Activated CD4-positive, CD25-positive, alpha-beta regulatory T cell treated with anti-CD3 and anti-CD28 coated beads, Interleukin-2, amount 50 U/mL, for 16 hours (primary cell): ENCODE measurements around the gene IQCC.
A peak's percentile ranks its signal among the peaks of the same experiment; 100 is the strongest.

Experiments used
- DNase-seq: peaks from one replicate; pipeline ENCODE4 v3.0.0-alpha.2; 2020; ENCODE audit warnings: low read depth, low spot score

Gene IQCC

DNA sequence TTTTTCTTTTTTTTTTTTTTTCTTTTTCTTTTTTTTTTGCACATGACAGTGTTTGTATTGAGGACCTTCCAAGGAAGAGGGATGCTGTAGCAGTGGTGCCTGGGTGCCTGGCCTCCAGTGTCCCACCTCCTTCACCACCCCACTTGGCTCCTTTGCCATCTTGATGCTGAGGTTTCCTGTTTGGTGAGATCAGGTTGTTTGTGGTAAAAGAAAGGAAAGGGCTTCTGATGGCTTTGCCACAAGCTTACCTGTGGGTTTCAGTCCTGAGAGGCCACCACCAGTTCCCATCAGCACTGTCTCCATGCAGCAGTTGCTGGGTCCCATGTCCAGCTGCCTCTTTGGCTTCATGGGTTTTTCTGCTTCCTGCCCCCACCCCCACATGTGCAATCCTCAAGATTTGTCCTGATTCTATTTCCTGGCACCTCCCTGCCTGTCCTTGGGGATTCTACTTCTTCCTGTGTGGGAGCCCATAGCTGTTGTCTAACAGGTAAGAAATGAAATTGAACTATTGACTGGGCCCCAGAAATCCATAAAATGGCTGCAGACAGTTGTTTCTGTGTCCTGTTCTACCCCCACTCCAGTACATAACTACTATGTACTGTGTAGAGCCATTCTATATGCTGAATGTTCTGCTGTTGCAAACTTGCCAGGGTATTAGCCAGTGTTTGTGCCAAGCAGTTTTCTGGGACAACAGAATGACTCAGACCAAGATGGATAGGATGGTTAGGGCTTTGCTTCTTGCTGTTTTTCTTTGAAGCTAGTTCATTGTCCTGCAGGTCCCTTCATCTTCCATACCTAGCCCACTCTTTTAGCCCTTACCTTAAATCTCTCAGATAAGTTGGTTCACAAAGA is 9.3 kb upstream of the IQCC start:
- DNase-seq = no peak

- DNase-seq = no peak
Measured at GRCh38 chr1:32197074-32197473, 8.4 kb upstream of the IQCC start.

DNA sequence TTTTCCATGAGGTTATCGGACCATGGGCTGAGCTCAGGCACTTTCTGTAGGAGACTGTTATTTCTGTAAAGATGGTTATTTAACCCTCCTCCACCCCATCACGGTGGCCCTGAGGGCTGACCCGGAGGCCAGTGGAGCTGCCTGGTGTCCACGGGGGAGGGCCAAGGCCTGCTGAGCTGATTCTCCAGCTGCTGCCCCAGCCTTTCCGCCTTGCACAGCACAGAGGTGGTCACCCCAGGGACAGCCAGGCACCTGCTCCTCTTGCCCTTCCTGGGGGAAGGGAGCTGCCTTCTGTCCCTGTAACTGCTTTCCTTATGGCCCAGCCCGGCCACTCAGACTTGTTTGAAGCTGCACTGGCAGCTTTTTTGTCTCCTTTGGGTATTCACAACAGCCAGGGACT is 7.6 kb upstream of the IQCC start:
- DNase-seq = no peak

DNA sequence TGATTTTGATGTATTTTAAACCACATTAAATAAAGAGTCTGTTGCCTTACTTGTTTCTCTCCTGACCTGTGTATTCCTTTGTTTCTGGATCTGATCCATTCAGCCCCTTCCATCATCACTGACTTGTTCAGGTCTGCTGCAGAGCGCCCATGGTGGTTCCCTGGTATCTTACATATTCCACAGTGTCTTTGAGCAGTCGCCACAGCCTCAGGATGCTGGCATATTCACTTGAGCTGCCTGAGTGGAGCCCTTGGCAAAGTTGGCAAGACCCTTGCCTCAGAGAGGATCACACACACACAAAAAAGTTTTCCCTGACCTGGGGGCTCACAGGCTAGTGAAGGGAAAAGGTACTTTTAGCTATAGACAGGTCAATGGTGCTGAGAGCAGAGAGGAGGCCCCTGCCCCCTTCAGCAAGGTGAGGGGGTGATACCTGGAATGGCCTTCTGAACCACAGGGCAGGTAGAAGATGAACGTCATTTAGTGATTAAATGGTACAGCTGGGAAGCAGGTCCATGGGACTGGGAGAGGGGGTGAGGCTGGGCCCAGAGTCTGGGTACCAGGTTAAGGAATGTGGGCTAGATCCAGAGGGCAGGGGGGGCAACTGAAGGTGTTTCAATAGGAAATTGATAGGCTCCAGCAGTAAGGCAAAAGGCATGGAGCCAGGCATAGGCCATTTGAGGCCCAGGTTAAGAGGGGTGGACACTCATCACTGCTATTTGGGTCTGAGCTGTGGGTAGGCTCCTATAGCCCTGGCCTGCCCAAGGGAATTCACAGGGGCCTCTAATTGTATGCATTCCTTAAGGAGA is 7.0 kb upstream of the IQCC start:
- no peak for DNase-seq

- DNase-seq = no peak
Measured at GRCh38 chr1:32199043-32199716, 6.3 kb upstream of the IQCC start.

DNA sequence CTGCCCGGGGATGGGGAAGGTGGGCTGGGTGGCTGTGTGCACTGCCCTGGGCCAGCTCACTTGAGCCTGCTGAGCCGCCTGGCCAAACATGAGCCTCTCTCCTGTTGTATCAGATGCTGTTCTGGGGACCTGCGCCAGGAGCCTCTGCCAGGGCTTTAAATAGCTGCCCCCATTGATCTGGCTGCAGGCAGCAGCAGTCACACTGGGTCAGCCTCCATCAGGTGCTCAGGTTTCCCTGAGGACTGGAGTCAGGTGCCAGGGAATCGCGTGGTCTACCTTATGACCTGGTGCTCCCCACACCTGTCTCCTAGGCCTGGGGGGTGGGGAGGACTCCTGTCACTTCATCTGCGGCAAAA is 5.8 kb upstream of the IQCC start:
- no peak for DNase-seq

DNA sequence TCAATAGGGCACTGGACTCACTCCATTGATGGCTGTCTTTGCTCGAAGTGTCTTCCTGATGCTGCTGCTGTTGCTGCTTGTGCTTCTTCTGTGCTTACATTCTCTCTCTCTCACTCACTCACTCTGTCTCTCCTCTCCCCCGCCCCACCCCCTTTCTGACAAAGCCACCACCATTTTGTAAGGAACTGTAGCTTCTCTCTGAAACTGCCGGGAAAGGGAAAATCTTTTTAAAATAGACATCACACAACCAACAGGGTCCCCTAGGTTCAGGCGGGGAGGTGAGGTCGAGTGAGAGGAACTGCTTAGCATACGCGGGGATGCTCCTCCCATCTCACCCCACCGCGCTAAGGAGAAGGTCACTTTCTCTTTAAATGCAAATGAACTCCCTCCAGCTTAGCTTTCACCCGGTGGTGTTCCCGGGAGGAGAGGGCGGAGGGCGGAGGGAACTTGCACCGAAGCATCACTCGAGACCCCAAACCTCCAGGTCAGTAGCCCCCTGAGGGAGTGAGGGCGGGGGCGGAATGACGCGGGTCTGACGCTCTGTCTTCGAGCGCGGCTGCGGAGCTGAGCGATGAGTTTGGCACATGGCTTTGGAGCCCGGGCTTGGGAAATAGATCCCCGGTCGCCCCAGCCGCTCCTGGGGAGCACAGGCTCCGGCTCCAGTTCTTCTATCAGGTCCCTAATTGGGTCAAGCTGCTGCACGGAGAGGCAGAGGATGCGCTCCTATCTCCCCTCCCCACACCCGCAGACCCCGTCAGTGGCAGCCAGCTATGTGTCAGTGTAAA is 5.1 kb upstream of the IQCC start, which contains the start of gene CCDC28B:
TSS of gene CCDC28B (plus strand) at position 370 of the 785 bp plus-strand sequence. CDS start 1,341 bp downstream, outside the sequence.
- peak; percentile 20 for DNase-seq

DNA sequence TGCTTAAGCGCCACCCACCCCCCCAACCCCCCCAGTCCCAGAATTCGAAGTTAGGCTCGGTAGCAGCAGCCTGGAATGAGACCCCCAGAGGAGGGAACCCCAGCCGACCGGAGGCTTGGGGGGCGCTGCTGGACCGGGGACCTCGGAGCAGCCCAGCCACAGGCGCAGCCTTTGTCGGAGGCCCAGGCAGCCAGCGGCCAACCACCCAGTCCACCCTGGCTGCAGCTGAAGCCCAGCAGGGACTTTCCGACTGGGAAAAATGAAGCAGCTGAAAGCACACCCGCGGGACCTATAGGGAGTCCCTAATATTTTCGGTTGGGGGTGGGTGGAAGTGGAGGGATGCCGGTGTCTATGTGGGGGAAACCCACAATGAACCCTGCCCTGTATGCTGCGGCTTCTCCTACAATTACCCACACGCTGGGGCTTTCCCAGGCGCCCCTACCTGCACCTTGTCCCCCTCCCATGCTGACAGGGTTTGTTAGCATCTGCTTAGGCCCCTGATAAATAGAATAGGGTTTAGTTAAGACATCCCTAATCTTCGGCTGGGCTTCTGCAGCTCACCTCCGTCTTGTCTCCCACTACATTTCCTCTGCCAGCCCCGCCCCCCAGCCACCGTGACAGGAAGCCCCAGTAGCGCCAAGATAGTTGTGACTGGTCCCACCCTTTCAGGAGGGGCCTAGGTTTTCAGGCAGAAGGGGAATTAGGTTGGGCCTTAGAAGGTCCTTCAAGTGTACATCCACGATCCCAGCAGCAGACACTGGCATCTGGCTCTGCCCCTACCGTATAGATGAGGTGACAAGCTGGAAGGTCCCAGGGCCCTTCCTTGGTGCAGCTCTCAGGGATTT is 4.2 kb upstream of the IQCC start:
- DNase-seq = peak; percentile 60

GRCh38 chr1:32204943-32205361 is 519 bp upstream of the IQCC start:
- no peak for DNase-seq

GRCh38 chr1:32208469-32208868 is 3.0 kb downstream of the IQCC start:
- DNase-seq = no peak

DNA sequence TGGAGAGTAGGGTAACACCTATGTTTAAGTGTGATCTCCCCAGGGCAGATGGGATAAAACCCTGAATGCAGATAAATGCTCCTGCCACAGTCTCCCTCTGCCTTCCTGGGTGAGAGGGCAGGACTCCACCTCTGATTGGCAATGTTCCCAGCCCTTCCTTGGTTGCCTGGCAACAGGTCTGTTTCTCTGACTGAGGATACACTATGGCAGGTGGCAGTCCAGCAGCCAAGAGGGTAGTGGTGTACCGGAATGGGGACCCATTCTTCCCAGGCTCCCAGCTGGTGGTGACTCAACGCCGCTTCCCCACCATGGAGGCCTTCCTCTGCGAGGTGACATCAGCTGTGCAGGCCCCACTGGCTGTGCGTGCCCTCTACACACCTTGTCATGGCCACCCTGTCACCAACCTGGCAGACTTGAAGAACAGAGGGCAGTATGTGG is 3.4 kb downstream of the IQCC start, which contains the start of gene DCDC2B:
TSS of gene DCDC2B (plus strand) at position 199 of the 438 bp plus-strand sequence. CDS start at position 204, 5 bp downstream.
- no peak for DNase-seq

DNA sequence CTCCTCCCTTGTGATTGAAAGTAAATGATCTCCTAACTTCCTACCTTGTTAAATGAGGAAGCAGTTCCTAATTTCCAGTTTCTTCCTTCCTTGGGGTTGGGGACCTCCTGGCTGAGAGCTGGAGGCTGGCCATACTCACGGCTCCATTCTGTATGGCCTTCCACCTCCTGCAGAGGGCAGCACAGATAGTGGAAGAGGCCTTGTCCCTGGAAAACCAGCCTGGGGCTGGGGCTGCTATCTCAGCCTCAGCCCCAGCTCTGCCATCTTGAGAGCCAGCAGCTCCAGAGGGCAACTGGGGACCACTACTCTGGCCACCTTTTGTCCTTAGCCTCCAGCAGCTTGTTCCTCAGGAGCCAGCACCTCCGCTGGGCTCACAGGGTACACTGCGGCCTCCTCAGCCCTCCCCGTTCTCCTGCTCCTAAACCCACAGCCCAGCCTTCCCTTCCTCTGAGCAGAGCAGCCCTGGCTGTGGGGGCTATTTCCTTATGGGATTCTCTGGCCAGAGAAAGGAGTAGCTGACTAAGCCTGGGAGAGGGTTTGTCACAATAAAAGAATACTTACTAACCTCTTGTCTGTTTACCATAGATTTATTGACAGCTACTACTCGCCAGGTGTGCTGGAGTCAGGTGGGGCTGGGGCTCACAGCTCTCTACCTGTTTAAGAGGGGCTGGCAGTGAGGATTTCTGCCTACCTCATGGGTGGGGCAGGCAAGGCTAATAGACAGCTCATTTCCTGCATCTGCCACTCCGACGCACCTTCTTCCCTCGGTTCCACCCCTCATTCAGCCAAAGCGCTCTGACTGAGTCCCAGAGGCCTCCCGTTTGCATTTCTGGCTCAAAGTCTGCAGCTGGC is 10.4 kb downstream of the IQCC start:
- peak; percentile 28 for DNase-seq

DNA sequence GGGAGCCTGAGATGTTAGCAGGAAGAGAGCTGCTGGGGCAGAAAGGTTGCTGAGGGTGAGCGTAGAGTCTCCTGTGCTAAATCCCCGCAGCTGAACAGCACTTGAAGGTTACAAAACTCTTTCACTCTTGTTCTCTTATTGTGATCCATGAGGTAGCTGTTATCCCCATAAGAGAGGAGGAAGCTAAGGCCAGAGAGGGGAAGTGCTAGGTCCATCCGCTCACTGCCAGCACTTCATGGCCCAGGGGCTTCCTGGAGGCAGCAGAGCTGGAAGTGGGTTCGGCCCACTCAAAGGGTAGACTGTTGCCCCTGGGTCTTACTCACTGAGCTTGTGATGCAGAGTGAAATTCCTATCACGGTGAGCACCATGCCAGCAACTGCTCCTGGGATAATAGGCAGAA is 11.1 kb downstream of the IQCC start:
- no peak for DNase-seq

DNA sequence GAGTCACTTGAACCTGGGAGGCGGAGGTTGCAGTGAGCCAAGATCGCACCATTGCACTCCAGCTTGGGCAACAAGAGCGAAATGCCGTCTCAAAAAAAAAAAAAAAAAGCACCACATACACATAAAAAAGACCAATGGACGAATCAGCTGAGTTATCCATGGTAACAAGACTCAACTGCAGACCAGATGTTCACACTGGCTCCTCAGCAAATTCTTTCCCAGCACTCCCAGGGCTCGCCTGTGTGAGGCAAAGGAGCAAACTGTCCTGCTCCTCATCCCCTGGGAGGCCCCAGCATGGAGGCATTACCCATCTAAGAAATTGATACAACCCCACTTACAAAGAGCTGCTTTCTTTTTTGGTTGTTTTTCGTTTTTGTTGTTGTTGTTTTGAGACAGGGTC is 13.6 kb downstream of the IQCC start:
- DNase-seq = no peak

DNA sequence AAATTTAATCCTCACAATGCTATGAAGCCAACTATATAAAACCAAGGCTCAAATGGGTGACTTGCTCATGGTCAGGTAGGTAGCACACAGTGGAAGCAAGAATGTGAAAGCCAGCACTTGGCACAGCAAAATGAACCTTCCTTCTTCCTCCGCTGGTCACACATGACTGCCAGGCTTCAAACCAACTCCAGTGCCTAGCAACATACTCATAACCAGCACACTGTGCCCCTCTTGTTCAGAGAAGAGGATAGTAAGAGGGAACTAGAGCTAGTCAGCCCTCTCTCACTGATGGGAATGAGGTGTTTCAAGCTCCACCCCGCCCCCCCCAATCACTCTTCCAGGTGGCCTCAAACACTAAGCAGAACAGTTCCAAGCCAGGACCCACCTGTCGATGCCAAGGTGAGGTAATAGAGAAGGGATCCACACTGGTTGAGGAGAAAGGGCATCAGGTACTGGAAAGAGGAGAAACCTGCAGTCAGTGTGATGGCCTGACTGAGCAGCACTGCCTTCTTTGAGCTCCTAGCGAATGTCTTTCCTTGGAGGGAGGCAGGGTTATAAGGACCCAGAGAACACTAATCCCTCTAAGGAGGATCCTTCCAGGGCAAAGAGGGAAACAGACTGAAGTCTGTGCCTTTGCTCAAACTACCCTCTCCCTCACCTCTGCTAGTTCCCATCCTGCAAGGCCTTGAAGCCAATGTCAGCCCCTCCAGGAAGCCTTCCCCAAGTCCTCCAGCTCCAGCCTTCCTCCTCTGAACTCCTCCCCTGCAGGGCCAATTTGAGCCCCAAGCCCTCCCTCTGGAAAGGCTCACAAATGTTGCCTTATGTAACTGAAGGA is 15.5 kb downstream of the IQCC start:
- DNase-seq = no peak

DNA sequence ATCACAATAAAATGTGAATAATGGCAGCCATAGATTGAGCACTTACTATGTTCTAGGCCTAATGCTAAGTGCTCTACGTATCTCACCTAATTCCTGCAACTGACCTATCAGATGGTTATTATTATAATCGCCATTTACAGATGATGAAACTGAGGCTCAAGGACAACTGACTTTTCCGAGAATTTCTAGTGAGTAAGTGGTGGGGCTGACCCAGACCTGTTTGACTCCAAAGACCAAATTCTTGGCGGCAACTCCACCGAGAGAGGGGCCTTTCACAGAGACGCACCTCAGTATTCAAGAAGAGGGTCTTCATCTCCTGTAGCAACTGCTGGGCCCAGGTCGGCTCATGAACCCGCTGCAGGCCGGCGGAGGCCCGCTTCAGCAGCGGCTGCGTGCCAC is 16.1 kb downstream of the IQCC start:
- DNase-seq = no peak

DNA sequence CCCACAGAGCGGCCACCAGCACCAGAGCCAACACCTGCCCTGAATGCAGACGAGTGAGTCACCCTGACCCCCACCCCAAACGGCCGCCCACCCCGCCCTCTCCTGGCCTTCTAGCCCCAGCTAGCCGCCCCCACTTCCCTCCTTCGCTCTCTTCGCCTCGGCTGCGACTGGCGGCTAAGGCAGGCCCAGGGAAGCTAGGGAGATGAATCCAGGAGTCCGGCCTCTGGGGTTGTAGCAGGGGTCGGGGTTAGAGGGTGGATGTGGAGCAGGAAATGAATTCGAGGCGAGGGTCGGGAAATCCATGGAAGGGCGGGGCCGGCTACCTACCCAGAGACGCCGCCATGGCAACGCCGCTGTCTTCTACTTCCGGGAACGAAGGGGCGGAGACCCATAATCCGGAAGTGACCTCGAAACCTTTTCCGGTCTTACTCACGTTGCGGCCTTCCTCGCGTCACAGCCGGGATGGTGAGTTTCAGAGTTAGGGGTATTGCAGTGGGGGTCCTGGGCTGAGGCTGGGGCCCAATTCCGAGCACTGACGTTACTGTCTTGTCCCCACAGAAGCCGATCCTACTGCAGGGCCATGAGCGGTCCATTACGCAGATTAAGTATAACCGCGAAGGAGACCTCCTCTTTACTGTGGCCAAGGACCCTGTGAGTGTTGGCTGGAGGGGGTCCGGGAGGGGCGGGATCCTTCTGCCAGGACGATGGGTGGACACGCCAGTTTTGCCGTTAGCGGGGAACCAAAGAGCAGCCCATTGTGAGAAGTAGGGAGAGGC is 16.7 kb downstream of the IQCC start, which contains the start of the genes EIF3I and TMEM234:
TSS of gene EIF3I (plus strand) at position 428 of the 776 bp plus-strand sequence. CDS start at position 463, 35 bp downstream.
TSS of gene TMEM234 (minus strand) at position 374 of the 776 bp plus-strand sequence. CDS start at position 343, 31 bp downstream.
- DNase-seq = peak; percentile 90
